ENCODE results near the gene SCP2.

DNA sequence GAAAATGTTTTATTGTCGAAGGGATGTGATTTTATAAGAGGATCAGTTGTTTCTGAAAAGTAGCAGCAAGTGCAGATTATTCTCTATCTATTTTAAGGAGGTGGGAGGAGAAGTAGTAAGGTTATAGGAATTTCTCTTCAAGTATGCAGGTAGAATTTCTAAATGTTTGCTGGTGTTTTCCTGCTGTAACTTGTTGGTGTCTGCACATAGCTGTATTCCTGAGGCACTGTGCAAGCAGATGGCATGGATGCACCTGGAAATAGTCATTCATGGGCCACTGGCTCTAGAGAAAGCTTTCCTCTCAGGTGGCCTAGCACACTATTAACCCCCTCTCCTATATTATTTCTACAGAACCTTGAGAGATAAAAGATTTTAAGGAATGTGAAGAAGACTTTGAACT, 104.7 kb downstream of the SCP2 start:
- TF ChIP-seq TCF4 (CRISPR knock-in tag; IDR thresholded peaks at IDR 0.05; ENCODE audit: borderline replicate concordance): no peak
- no peak for TF ChIP-seq ZNF565 (CRISPR knock-in tag; conservative IDR thresholded peaks at IDR 0.05; ENCODE audit: low read depth)
- TF ChIP-seq, protein P1, sequence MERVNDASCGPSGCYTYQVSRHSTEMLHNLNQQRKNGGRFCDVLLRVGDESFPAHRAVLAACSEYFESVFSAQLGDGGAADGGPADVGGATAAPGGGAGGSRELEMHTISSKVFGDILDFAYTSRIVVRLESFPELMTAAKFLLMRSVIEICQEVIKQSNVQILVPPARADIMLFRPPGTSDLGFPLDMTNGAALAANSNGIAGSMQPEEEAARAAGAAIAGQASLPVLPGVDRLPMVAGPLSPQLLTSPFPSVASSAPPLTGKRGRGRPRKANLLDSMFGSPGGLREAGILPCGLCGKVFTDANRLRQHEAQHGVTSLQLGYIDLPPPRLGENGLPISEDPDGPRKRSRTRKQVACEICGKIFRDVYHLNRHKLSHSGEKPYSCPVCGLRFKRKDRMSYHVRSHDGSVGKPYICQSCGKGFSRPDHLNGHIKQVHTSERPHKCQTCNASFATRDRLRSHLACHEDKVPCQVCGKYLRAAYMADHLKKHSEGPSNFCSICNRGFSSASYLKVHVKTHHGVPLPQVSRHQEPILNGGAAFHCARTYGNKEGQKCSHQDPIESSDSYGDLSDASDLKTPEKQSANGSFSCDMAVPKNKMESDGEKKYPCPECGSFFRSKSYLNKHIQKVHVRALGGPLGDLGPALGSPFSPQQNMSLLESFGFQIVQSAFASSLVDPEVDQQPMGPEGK (CRISPR knock-in tag; IDR thresholded peaks at IDR 0.05; ENCODE audit: borderline replicate concordance): no peak
- TF ChIP-seq ZFP3 (CRISPR knock-in tag; IDR thresholded peaks at IDR 0.05): no peak

All from SK-N-SH treated with all-trans-retinoic acid at 6 μM for 48 hours (cell line).